Esophagus muscularis mucosa (tissue), 4 donors: ENCODE data around the gene RUFY2.

Experiments
- CTCF ChIP-seq, 3 experiments: fragments of 200-600 bp in 2 of 3; fragments of 450-650 bp in 1 of 3; sonication (generic) in 2 of 3; IDR thresholded peaks; one replicate each; pipeline ENCODE4 v1.5.1; 2017 to 2019; ENCODE audit warnings: antibody characterized with exemption in 3 of 3, mild to moderate bottlenecking in 2 of 3, moderate library complexity in 1 of 3
- EP300 ChIP-seq: sonication (generic); formaldehyde crosslinking; IDR thresholded peaks from one replicate; pipeline ENCODE4 v1.6.1; 2017; ENCODE audit warnings: antibody characterized with exemption
- POLR2A ChIP-seq: fragments of 450-650 bp; IDR thresholded peaks from one replicate; pipeline ENCODE4 v1.6.1; 2017; ENCODE audit warnings: antibody characterized with exemption, moderate library complexity, mild to moderate bottlenecking, low read depth
- POLR2AphosphoS5 ChIP-seq, 2 donors: sonication (generic); formaldehyde crosslinking; IDR thresholded peaks; one replicate each; pipeline ENCODE4 v1.6.1; 2017; ENCODE audit warnings: antibody characterized with exemption in 2 of 2

DNA sequence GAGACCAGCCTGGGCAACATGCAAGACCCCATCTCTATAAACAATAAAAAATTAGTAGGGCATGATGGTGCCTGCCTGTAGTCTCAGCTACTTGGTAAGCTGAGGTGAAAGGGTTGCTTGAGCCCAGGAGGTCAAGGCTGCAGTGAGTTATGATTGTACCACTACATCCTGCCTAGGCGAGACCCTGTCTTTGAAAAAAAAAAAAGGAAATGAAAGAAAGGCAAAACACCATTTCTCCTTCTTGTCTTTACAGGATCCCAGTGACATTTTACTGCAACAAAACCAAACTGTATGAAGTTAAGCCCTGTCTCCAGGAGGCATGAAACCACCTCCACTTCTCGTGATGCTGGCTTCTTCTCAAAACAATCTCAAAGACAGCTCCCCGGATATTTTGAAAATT, 44.5 kb downstream of the RUFY2 start:
- TF ChIP-seq CTCF (IDR thresholded peaks at IDR 0.05): no peak
- no peak for TF ChIP-seq EP300
- TF ChIP-seq POLR2AphosphoS5 (IDR thresholded peaks at IDR 0.05): no peak
- no peak for TF ChIP-seq POLR2A
